SH-SY5Y (cell line): Measurements from ENCODE around the gene LAMTOR2.

ENCODE experiments used
- GATA2 ChIP-seq: IDR thresholded peaks from 2 replicates; pipeline ENCODE4 v1.6.1; 2011; ENCODE audit warnings: mild to moderate bottlenecking, low read depth, low read length
- GATA3 ChIP-seq: IDR thresholded peaks from 2 replicates; pipeline ENCODE4 v1.6.1; 2011; ENCODE audit warnings: low read depth, mild to moderate bottlenecking, low read length, moderate library complexity

DNA sequence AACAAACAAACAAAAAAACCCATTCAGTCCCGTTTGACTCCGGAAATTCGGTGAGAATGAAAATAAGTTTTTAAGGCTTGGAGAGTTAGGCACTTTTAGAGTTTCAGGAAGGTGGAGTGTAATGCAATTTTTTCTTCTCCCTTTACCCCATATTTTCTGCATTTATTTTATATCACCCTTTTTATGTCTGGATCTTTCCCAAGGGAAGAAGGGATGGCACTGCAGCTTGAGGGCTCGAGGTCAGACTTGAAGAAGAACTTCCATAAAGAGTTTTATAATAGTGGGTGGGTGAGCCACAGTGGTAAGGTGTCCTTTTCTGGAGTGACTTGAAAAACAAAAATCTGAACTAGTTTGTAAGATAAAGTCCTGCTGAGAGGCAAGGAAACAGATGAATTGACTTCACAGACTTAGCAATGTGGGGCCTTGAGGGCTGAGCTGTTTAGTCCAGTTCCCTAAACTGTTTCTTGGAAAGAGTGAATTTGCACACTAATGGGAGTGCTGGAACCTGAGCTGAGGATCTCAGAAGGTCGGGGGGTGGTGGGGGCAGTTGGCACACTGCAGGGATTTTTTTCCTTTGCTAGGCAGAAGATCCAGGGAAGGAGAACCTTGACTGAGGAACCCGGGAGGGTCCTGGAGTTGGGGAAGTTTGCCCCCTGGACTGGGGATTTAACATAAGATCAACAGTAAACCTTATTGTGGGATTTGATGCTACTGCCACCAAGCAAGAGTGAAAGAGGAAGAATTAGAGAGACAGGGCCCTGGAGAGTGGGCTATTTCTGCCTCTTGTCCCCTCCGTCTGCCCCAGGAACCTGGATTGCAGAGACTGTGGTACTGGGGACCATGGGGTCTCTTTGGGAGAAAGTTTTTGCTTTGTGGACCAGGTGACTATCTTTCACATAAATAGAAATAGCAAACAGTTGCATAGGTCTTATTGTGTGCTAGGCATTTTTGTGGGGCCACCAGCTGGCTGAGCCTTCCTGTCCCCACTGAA, 29.5 kb downstream of the LAMTOR2 start:
- TF ChIP-seq GATA2 (no peak), GATA3 (no peak)
